Left hindlimb (tissue), 1 donor: ENCODE results near the gene AGAP1.

Source experiments
- DNase-seq: peaks from one replicate; pipeline ENCODE4 v3.0.0-alpha.2; 2018

Gene AGAP1

DNA sequence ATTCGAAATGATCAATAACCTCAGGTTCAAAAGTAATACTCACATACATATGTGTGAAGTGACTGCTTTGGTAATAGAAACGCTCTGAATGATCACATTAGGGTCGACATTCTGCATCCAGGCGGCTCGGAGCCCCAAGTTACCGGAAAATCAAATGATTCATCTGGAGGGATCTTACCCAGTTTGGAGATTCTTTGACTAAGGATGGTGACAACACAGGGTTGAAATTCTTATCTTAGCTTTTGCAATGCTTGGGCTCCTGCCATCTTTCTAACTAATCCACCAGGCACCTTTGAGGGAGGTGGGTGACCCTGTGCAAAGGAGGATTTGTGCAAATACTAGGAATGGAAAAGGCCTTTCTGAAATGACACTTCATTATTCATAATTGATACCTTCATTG lies 663.5 kb downstream of the AGAP1 start:
- no peak for DNase-seq

DNA sequence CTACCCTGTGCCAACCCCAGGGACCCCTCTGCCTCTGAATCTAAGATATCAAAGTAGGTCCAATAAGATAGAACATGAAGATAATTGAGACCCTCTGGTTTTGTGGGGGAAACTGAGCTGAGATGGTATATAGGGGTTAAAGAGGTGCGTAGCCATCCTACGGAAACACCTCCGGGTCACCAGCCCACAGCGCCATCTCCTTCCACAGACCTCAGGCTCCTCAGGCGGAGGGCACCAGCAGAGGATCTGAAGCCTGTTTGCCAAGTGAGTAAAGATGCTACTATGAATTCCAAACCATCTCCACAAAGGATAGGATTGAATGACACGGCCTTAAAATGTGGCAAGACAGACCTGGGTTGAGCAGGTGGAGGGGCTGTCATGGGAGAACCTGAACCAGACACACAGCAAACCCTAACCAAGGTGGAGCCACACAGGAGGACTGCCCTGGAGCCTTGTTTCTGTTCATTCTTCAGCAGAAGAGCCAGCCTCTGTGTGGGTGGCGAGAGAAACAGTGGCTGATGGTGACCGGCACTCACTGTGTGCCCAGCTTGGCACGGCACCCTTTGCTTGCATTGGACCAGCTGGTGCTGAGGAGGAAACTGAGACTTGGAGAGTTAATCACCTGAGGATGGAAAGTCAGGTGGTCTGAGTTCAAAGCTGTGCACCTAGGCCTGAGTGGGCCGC lies 664.1 kb downstream of the AGAP1 start:
- no peak for DNase-seq

DNA sequence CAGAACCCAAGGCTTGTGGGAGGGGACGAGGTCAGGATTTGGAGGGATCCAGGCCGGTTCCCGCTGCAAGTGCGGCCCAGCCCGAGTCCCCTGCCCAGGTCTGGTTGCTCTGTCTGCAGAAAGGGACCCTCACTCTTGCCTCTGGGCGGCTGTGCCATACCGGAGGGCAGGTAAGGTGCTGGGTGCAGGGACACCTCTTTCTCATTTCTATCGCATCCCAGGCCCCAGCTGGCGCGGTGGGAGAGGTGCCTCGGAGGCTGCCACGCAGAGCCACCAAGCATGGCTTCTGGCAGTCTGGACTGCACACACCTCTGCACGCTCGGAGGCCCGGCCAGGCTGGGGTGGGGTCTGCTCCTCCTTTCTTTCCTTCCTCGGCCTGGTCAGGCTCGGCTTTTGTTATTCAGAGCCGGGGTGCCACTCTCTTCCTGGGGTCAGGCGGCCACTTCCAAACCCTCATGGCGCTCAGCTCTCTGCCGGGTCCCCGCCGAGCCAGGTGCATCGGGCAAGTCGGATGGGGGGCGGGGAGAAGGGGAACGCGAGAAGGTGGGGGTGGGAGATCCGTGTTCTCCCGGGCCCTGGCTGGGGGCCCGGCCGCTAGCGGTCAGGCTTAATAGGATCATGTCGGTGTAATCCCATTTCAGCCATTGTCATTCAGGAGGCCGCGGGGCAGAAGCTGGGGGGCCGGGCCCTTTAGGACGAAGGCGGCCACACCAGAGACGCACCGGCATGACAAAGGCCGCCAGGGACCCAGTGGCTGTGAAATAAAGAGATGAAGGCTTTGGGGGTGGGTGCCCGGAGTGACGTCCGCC lies 665.3 kb downstream of the AGAP1 start:
- DNase-seq, result no peak

DNA sequence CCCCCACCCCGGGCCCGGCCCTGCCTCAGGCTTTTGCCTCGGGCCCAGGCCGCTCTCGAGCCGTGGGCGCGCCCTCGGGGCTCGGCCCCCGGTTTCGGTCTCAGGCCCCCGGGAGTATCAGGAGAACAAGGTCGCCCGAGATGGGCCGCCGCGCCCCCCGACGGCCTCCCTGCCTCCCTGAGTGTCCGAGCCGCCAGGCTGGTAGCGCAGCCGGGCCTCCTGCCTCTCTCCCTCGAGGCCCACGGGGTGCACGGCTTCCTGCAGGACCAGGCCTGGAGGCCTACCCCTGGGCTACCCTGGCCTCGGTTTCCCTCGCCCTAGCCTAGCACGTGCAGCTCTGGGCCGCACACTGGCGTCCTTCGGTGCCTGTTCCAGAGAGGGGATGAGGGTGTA lies 665.9 kb downstream of the AGAP1 start:
- DNase-seq, result no peak

DNA sequence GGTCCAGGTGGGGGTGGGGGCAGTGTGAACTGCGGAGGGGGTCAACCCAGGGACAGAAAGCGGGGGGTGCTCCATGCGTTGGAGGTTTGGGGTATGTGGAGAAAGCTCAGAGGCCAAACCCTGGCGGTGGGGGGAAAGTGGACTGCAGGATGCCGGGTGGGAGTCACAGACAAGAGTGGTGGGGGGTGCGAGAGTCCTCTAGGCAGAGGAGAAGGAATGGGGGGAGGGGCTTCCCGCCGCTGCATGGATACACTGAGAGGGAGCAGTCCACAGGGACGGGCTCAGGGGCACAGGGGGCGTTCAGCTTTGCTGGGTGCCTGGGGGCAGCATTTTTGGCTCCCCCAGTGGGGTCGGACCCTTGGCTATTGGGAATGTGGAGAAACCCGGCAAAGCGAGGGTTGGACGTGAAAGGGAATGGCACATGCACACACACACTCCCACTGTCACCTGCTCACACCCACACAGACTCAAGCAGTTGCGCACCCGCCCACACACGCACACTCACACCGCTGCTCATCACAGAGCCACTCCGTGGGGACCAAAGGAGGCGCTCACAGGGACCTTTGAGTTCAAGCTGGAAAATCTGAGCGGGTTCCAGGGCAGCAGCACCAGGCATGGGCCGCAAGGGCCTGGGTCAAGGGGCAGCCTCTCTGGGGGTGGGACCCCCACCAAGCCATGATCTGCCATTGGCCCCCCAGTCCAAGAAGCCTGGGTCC lies 666.7 kb downstream of the AGAP1 start:
- DNase-seq, result no peak

DNA sequence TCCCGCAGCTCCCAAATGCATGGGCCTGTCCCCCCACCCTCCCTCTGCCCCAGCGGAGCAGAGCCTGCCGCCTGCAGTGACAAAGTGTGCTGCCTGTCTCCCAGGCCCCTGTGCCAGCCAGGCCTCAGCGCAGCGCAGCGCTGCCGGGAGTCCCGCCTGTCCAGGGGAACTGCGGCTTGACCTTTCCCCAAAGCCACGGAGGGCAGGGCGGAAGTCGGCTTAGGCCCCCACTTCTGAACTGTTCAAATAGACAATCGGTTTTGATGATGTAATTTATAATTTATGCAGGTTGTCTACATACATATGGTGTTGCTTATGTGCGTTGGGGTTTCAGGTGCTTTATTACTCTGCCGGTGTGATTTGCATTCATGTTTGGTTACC lies 667.2 kb downstream of the AGAP1 start:
- DNase-seq, result no peak

DNA sequence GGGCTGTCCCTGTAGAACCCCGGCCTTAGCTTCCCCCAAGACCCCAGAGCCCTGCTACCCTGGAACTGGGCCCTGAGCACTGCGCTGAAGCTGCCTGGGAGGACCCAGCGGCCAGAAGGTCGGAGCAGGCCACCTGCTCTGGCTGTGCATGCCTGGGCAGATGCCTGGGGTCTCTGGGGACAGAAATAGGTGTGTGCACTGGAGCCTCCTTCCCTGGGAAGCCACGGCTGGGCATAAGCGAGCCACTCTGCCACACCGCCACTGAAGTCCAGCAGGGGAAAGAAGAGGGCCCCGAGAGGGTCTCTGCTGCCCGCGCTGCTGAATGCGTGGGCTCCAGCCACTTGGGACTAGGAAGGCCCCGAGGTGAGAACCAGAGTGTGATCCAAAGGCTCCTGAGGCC lies 667.7 kb downstream of the AGAP1 start:
- no peak for DNase-seq

DNA sequence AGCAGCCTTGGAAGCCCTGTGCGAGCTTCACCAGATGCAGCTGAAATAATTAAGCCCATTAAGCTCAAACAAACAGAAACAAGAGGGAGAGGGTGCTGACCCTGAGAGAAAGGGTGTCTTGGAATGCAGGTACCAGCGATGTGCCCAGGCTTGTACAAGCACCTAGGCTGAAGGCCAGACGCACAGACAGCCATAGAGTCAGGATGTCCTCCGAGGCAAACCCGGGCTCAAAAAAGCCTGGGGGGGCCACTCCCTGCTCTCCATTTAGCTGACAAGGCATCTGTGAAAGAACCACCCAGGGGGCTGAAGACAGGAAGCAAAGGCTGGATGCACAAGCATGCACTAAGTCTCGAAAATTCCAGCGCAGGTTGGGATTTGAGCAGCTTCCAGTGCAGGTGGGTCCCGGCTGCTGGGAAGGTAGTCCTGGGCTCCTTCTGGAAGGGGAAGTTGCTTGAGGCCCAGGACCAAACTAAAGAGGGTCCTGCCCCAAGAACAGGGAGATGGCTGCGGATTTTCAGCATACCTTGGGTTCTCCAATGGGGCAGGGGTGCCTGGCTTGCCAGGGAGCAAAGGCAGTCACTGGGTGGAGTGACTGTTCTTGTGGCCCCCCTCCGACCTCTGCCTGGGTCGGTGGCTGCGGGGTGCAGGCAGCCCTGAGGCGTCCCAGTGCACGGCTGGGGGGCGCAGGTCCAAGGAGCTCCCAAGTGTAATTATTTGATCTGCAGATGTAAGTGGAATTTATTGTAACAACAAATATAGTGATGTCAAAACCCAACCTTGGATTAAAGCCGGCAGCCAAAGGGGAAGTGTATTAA lies 668.4 kb downstream of the AGAP1 start:
- no peak for DNase-seq

DNA sequence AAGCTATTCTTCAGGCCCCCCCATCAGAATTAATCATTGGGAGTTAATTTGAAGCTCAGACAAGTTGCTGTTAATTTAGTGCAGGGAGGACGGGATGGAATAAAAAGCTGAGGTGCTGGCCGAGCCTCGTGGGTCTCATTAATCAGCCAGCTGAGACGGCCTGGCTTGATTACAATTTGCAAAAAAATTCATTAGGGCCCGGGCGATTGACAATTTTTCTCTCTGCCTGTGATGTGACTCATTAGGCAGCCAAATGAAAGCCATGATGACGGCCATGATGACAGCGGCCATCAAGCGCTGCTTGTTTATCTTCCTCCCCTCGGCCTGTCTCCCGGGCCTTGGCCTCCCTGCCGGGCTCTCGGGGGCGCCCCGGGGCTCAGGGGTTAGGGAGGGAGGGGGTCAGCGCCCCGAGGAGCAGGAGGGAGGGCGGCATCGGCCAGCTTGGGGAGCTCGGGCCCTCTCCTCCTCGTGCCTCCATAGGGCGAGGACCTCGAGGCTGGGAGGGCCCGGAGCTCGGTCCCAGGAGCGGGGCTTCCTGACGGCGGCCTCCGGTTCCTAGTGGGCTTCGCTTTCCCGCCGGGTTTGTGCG lies 669.1 kb downstream of the AGAP1 start:
- DNase-seq, result no peak

DNA sequence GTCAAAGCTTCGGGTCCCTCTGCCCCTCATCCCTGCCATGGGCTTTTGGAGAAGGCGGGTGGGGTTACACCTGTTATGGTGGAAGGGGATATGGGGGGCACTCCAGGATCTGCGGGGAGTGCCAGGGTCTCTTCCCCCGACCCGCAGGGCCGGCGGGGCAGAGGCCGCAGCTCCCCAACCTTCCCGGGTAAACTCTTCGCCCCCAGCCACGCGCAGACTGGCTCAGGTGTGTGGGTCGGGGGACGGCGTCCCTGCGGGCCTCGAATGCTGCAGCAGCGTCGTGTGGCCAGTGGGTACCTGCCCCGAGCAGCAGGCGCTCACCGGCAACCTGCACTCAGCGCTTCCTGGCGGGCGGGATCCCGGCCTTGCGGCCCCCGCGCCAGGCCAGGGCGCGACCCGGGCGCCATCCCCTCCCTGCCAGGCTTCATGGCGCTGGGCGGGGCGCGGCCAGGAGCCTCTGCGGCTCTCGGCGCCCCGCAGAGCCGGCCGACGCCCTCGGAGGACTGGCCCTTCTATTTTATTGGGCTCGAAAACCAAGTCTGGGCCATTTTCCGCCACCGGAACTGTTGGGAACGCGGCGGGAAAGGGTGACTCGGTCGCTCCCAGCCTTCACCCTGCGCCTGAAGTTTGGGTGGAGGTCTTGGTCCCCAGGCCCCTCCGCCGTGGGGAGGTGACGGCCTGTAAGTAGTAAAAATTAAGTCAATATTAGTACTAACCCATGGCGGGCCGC lies 669.8 kb downstream of the AGAP1 start:
- no peak for DNase-seq

DNA sequence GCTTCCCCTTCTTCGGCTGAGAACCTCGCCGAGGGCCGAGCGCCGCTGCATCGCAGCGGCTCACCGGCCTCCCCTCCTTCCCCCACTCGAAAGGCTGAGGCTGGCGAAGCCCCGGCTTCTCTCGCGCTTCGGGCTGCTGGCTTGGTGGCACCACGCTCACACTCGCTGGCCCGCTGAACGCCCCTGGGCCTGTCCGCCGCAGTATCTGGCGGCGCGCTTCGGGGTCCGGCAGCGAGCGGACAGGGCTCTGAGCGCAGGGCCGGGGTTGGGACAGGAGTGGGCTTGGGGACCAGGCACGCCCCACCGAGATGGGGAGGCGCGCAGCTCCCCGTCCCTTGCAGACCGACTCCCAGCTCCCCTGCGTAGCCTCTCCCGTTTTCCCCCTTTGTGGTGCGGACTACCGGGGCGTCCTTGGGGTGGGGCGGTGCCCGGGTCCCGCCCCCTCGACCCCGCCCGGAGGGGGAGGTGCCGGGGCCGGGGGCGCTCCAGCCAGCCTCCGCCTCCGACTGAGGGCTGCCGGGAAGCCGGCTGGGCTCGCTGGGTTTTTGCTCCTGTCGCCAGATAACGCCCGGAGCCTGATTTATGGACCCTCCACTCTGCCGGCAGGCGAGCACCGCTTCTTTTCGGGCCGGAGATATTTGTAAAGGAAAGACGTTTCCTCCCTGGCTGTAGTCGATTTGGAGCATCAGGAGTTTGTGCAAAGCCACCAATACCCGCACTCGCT lies 670.5 kb downstream of the AGAP1 start:
- no peak for DNase-seq

DNA sequence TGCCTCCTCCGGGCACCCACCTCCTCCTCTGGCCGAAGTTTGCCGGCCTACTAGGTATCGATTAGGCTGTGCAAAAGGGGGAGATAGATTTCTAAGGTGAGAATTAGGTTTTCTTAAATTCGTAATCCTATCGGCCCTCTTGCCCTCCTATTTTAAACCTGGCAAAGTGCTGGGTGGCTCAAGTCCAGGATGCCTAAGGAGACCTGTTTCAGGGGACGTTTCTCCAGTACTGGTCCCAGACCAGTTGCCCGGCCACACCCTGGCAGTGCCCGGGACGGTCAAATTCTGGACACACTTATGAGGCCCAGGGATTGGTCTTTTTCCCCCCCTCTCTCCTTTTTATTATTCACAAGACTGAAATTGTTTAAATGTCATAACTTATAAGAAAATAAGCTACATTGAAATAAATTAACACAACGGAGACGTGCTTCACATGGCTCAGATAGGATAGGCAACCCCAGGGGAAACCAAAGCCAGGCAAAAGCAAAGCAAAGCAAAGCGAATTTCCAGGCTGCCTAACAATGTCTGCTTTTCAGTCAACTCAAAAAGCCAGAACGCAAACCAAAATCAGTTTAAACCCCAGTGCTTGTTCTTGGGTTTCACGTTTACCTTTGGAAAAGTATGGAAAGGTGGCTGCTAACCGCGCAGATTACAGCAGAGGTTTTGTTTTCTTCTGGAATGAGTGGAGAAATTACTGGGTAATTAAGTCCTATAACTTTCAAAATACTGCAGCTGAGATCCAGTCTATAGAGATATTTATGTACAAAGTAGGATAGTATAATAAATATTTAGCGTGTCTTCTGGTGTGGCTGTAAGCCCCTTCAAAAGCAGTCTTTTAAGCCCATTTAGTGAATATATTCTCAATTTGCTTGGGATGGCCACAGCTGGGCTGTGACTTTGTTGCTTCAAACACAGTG lies 671.3 kb downstream of the AGAP1 start:
- no peak for DNase-seq

DNA sequence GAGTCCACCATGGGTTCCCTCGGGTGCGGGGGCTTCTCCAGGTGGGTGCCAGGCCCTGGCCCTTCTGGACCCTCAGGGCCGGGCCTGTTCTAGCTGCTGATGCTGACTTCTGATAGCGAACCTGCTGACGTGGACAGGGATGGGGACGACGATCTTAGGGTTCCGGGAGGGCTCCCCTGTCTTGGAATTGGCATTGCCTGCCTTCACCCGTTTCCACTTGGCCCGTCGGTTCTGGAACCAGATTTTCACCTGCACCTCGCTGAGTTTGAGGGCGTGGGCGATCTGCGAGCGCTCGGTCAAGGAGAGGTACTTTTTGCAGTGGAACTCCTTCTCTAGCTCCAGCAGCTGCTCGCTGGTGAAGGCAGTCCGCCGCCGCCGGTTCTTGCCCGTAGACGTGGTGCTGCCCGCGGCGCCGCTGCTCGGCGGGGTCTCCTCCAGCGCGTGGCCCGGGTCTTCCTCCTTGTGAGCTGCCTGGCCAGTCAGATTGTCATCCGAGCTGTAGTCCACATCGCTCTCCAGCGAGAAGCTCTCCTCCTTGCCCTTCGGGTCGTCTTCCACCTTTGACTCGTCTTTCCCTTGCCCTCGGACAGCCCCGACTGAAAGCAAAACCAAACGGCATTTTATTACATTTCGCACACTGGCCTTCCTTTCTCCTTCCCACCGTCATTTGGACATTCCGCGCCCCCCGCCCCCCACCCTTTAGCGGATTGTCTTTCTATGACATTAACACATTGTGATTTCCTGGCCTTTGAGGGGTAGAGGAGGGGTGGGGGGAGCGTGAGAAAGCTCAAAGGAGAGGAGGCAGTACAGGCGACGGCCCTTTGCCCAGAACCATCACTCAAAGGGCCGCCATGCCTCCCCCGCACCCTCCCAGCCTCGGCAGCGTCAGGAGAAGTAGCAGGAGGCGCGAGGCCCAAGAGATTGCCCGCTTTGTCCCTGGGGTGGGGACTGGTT lies 672.3 kb downstream of the AGAP1 start:
- DNase-seq, result no peak

DNA sequence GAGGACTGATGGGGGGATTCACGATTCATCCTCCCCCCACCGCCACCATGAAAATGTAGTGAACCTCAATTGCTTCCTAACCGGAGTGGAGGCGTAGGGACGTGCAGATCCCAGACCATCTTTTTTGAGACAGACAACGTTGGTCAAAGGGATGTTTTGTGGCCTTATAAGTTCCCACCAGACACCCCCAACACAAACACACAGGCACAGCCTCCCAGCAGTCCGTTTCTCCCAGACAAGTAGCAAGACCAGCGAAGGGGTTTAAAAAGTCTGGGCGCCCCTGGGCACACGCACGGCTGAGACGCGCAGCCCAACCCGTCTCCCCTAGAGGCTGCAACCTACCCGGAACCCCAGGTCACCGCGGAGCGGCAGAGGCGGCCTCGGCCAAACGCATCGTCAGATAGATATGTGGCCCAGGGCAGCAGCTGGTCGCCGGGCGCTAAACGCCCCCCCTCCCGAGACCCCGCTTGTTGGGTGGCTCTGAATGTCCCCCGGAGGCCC lies 673.0 kb downstream of the AGAP1 start:
- DNase-seq, result no peak

DNA sequence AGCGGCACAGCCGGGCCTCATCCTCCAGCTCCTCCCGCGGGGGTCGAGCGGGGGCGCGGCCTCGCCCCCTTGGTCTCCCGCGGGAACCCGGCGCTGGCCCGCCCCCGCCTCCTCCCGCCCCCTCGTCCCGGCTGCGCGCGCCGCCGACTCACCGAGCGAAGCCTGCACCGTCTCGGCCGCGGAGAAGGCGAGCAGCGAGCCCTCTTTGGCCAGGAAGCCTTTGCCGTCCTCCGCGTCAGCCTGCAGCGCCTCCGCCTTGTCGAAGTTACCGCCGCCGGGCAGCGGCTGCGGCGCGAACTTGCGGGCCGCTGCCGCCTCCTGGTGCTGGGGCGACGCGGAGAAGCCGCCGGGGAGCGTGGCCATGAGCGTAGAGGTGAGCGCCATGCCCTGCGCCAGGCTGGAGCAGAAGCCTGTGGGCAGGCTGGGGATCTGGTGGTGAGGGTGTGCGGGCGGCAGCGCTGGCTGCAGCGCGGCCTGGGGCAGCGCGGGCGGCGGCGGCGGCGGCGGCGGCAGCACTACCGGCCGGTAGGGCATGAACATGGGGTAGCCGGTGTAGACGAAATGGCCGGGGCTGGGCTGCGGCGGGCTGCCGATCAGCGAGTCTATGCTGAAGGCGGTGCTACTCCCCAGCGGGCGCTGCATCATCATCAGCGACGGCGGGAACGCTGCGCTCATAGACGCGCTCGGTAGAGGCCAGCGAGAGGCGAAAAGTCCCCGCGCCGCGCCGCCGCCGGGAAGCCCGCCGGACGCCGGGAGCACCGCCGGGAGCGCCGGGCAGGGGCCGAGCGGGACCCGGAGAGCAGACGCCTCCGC lies 673.7 kb downstream of the AGAP1 start:
- no peak for DNase-seq

DNA sequence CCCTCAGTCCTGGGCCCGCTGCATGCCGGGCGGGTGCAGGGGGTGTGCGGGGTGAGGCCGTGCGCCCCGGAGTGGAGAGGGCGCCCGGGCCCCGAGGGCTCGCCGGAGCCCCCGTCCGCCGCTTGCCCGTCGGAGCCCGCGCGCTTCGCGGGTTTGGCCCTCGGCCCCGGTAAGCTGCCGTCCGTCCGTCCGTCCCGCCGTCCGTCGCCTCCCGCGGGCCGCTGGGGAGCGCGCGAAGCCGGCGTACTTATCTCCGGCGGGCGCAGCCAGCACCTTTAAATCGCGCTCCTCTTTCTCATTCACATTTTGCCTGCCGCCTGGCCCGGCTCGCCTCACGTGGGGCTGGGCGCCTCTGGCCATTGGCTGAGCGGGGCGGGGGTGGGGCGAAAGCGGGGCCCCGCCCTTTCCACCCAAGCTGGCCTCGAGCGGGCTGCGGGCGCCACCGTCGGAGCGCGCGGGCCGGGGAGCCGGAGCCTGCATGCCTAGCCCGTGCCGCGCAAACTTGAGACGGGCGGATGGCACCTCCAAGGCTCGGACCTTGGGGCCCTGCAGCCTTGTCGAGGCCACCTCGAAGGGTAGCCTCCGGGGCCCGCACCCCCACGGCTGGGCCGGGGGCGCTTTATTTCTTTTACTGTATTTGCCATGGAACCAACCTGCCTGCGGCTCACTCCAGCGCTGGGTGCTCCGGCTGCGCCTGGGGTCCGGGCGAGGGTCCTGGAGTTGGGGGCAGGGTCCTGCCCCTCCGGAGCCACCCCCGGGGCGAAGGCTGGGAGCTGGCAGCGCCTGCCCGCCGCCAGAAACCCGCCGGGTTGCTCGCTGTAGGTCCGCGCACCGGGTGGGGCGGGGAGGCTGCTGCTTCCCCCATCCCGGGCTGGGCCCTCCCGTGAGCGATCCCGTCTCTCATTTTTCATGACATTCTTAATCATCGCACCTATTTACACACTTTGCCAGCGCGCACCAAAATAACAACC lies 674.6 kb downstream of the AGAP1 start, which contains the start of gene GBX2:
TSS of gene GBX2 (minus strand) at position 277 of the 971 bp plus-strand sequence. CDS start 415 bp downstream, outside the sequence.
- peak; percentile 80 for DNase-seq
